ENCODE measurements around the gene ANKRD34C. TPM values are rescaled to one million over a fixed set of nuclear protein-coding genes. Genes with fewer than 3 reads are reported as not detected.

The ANKRD34C gene
- total RNA-seq, 1 experiment from 2014 or later = not detected

GRCh38 chr15:79290642-79291275 is 8.2 kb downstream of the ANKRD34C start (continued):
- TF ChIP-seq NFYB (CRISPR knock-in tag; conservative IDR thresholded peaks at IDR 0.05; ENCODE audit: low read depth) (no peak), GTF2I (CRISPR knock-in tag; conservative IDR thresholded peaks at IDR 0.05) (no peak), OVOL2 (CRISPR knock-in tag; IDR thresholded peaks at IDR 0.05; ENCODE audit: borderline replicate concordance) (no peak), JUN (CRISPR knock-in tag; IDR thresholded peaks at IDR 0.05) (no peak), ATF2 (CRISPR knock-in tag; IDR thresholded peaks at IDR 0.05; ENCODE audit: borderline replicate concordance, low read depth) (no peak), CBFB (CRISPR knock-in tag; IDR thresholded peaks at IDR 0.05; ENCODE audit: low read depth) (no peak)

GRCh38 chr15:79292011-79292410 is 9.5 kb downstream of the ANKRD34C start:
- DNase-seq (ENCODE audit: low spot score) = no peak
- no peak overlapping the region for H3K27ac Mint-ChIP-seq
- no peaks in the 10 kb centered on the region for H3K36me3 Mint-ChIP-seq
- CTCF ChIA-PET = no interaction called here
- no peak overlapping the region for H3K4me3 Mint-ChIP-seq
- H3K4me1 Mint-ChIP-seq = no peaks in the 10 kb centered on the region
- H3K9me3 Mint-ChIP-seq = peaks cover 5% of the 10 kb centered on the region
- ATAC-seq = no peak
- H3K27me3 Mint-ChIP-seq (ENCODE audit: low read depth) = peaks cover 40% of the 10 kb centered on the region
- POLR2A ChIA-PET = no interaction called here
- no peak for TF ChIP-seq ATF6 (CRISPR knock-in tag; IDR thresholded peaks at IDR 0.05)

GRCh38 chr15:79294075-79294474 is 11.6 kb downstream of the ANKRD34C start:
- no peak for ATAC-seq
- Mint-ChIP-seq H3K4me1 (no peaks in the 10 kb centered on the region), H3K36me3 (no peaks in the 10 kb centered on the region), H3K4me3 (no peak overlapping the region), H3K27ac (no peak overlapping the region), H3K9me3 (peaks cover 7% of the 10 kb centered on the region), H3K27me3 (ENCODE audit: low read depth) (peaks cover 33% of the 10 kb centered on the region)
- peak; percentile 13 for DNase-seq (ENCODE audit: low spot score)
- CTCF ChIA-PET = interaction anchor here (0.9 to 1.0 kb wide), 2 partner anchors 46 to 109 kb away, joined by 3 read pairs; no protein-coding TSS in a partner anchor
- POLR2A ChIA-PET = no interaction called here
- no peak for TF ChIP-seq ZNF121 (CRISPR knock-in tag; IDR thresholded peaks at IDR 0.05)
- no peak for TF ChIP-seq ZNF281 (CRISPR knock-in tag; IDR thresholded peaks at IDR 0.05)
- TF ChIP-seq USF1 (CRISPR knock-in tag; IDR thresholded peaks at IDR 0.05) = no peak
- TF ChIP-seq ATF2 (CRISPR knock-in tag; IDR thresholded peaks at IDR 0.05; ENCODE audit: borderline replicate concordance, low read depth) = no peak
- no peak for TF ChIP-seq MXD4 (CRISPR knock-in tag; IDR thresholded peaks at IDR 0.05; ENCODE audit: borderline replicate concordance)
- no peak for TF ChIP-seq CDX4 (CRISPR knock-in tag; IDR thresholded peaks at IDR 0.05; ENCODE audit: borderline replicate concordance)
- no peak for TF ChIP-seq IRF2 (CRISPR knock-in tag; IDR thresholded peaks at IDR 0.05; ENCODE audit: borderline replicate concordance, low read depth)
- no peak for TF ChIP-seq ZNF423 (CRISPR knock-in tag; IDR thresholded peaks at IDR 0.05)
- TF ChIP-seq PRRX2 (CRISPR knock-in tag; IDR thresholded peaks at IDR 0.05) = no peak
- no peak for TF ChIP-seq ZNF532 (CRISPR knock-in tag; IDR thresholded peaks at IDR 0.05; ENCODE audit: borderline replicate concordance)
- TF ChIP-seq FOXK1 (CRISPR knock-in tag; IDR thresholded peaks at IDR 0.05) = no peak

All from WTC11 (cell line).